Sigmoid colon (tissue), 3 donors: Measurements from ENCODE around the gene MAGEA10.

ENCODE experiments used
- CTCF ChIP-seq, 4 experiments: fragments of 450-650 bp in 3 of 4; fragments of 200-600 bp in 1 of 4; IDR thresholded peaks; one replicate each; pipeline ENCODE4 v1.5.1; 2016 to 2019; ENCODE audit warnings: antibody characterized with exemption in 4 of 4, mild to moderate bottlenecking in 3 of 4, moderate library complexity in 2 of 4
- POLR2A ChIP-seq, 2 donors: fragments of 450-650 bp; IDR thresholded peaks; one replicate each; pipeline ENCODE4 v1.6.1; 2016; ENCODE audit warnings: antibody characterized with exemption in 2 of 2, mild to moderate bottlenecking in 2 of 2, moderate library complexity in 2 of 2

DNA sequence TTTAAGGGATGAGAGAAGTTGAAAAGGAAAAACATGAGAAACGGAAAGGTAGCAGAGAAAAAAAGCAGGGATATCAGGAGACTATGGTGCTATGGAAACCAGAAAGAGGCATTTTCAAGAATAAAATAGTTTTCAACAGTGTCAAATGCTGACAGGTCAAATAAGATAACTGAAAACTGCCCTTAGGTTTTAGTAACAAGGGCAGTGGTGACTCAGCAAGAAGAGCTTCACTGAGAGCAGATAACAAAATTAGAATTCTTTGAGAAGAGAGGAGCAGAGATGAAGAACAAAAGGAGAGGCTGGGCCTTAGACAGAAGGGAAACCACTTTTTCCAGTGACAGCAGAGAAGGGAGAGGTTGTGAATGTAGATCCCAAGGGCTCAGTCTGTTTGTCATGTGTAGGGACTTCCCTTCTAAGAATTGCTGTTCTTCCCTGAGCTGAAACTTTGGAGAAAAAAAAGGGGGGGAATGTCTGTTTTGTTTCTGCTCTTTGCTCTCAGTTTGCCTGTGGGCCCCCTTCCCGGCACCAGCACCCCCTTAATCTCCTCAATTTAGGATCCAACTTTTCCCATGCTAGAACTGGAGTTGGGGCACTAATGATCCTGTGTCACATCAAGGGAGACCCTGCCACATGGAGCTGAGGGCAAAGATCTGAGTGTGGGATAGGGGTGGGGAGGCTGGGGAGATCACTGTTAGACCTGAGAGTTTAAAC lies 26.8 kb upstream of the MAGEA10 start:
- no peak for TF ChIP-seq POLR2A (IDR thresholded peaks at IDR 0.05)
- no peak for TF ChIP-seq CTCF (IDR thresholded peaks at IDR 0.05)
